GM12891 (cell line): ENCODE data around the gene KCNK16.
"Not testable (repeated sequence)": the region's sequence is repeated elsewhere in the genome, so short reads cannot be mapped to it uniquely, and the experiment has no call there.

Experiments
- DNase-seq: peaks from one replicate; pipeline ENCODE4 v3.0.0; 2011; ENCODE audit warnings: low spot score; ENCODE audit not compliant: insufficient read length
- FAIRE-seq: peaks from 2 replicates; lab custom pipeline; 2011; peaks lifted over from hg19 to GRCh38; lab: Jason Lieb, UNC
- PAX5 ChIP-seq: IDR thresholded peaks from 2 replicates; pipeline ENCODE4 v1.6.1; 2011; ENCODE audit warnings: low read length, moderate library complexity, mild to moderate bottlenecking; ENCODE audit not compliant: insufficient read depth, severe bottlenecking
- POLR2A ChIP-seq: IDR thresholded peaks from 2 replicates; pipeline ENCODE4 v1.6.1; 2011; ENCODE audit warnings: low read depth, low read length, control low read depth
- POLR2AphosphoS5 ChIP-seq: IDR thresholded peaks from 2 replicates; pipeline ENCODE4 v1.6.1; 2011; ENCODE audit warnings: low read depth, low read length, control low read depth
- POU2F2 ChIP-seq: IDR thresholded peaks from 2 replicates; pipeline ENCODE4 v1.6.1; 2011; ENCODE audit warnings: low read depth, mild to moderate bottlenecking, control low read depth, low read length, moderate library complexity
- SPI1 ChIP-seq: IDR thresholded peaks from 2 replicates; pipeline ENCODE4 v1.6.1; 2011; ENCODE audit warnings: low read depth, low read length, control low read depth
- TAF1 ChIP-seq: IDR thresholded peaks from 2 replicates; pipeline ENCODE4 v1.6.1; 2011; ENCODE audit warnings: low read depth, low read length, control low read depth

Gene KCNK16

GRCh38 chr6:39301606-39302005 is 20.9 kb downstream of the KCNK16 start:
- no peak for FAIRE-seq
- no peak for DNase-seq
- no peak for TF ChIP-seq POU2F2
- TF ChIP-seq SPI1, result no peak

GRCh38 chr6:39300739-39301138 is 21.8 kb downstream of the KCNK16 start:
- FAIRE-seq (no peak), DNase-seq (no peak)
- TF ChIP-seq POLR2A, result no peak
- no peak for TF ChIP-seq SPI1
- TF ChIP-seq PAX5, result no peak
- TF ChIP-seq POLR2AphosphoS5, result no peak
- TF ChIP-seq TAF1, result no peak
- TF ChIP-seq POU2F2, result no peak

- FAIRE-seq (no peak), DNase-seq (no peak)
- TF ChIP-seq SPI1 (no peak), POU2F2 (no peak), TAF1 (no peak), POLR2AphosphoS5 (no peak), POLR2A (no peak), PAX5 (no peak)
Observed at GRCh38 chr6:39298061-39298460, 24.4 kb downstream of the KCNK16 start.

GRCh38 chr6:39296745-39297640 is 25.5 kb downstream of the KCNK16 start:
- FAIRE-seq (no peak), DNase-seq (no peak)
- no peak for TF ChIP-seq TAF1

GRCh38 chr6:39295611-39296011 is 26.9 kb downstream of the KCNK16 start:
- DNase-seq (no peak), FAIRE-seq (no peak)
- no peak for TF ChIP-seq SPI1
- no peak for TF ChIP-seq POLR2AphosphoS5
- no peak for TF ChIP-seq TAF1

GRCh38 chr6:39294899-39295298 is 27.6 kb downstream of the KCNK16 start:
- DNase-seq, result no peak
- no peak for FAIRE-seq
- TF ChIP-seq PAX5 (no peak), TAF1 (no peak), POLR2AphosphoS5 (no peak), SPI1 (no peak), POU2F2 (no peak), POLR2A (no peak)

- no peak for FAIRE-seq
- DNase-seq, result no peak
- TF ChIP-seq SPI1, result no peak
- no peak for TF ChIP-seq POU2F2
- no peak for TF ChIP-seq TAF1
- no peak for TF ChIP-seq POLR2A
- TF ChIP-seq PAX5, result no peak
- TF ChIP-seq POLR2AphosphoS5, result no peak
Observed at GRCh38 chr6:39294133-39294532, 28.4 kb downstream of the KCNK16 start.

GRCh38 chr6:39292637-39293036 is 29.9 kb downstream of the KCNK16 start:
- FAIRE-seq, result no peak
- DNase-seq, result no peak
- no peak for TF ChIP-seq TAF1
- no peak for TF ChIP-seq POLR2AphosphoS5
- TF ChIP-seq PAX5, result no peak
- TF ChIP-seq SPI1, result no peak
- TF ChIP-seq POLR2A, result no peak
- no peak for TF ChIP-seq POU2F2

GRCh38 chr6:39289490-39289889 is 33.0 kb downstream of the KCNK16 start:
- TF ChIP-seq POLR2A (no peak), POU2F2 (no peak), SPI1 (0 out of 2 replicates have a peak, but pooled peaks have one; percentile 22), POLR2AphosphoS5 (no peak)
- DNase-seq (no peak), FAIRE-seq (no peak)

GRCh38 chr6:39287601-39288000 is 34.9 kb downstream of the KCNK16 start:
- no peak for DNase-seq
- TF ChIP-seq POU2F2, result no peak
- no peak for TF ChIP-seq POLR2AphosphoS5
- TF ChIP-seq SPI1, result no peak
- TF ChIP-seq TAF1, result no peak
- TF ChIP-seq POLR2A, result no peak
- TF ChIP-seq PAX5, result no peak
- no peak for FAIRE-seq

GRCh38 chr6:39286596-39286995 is 35.9 kb downstream of the KCNK16 start:
- not testable (repeated sequence) for DNase-seq, FAIRE-seq
